Type B pancreatic cell (in vitro differentiated cells): ENCODE results near the gene LEMD2. TPM values are rescaled to one million over a fixed set of nuclear protein-coding genes. Genes with fewer than 3 reads are reported as not detected.

Source experiments
- DNase-seq: peaks from one replicate; pipeline ENCODE4 v3.0.0; 2021; ENCODE audit warnings: mixed read lengths; ENCODE audit not compliant: unreplicated experiment; ENCODE audit errors: extremely low spot score
- H3K27ac Mint-ChIP-seq: 2 replicates; pipeline ENCODE4 v1.8.0; 2021; ENCODE audit warnings: mild to moderate bottlenecking, mixed read lengths
- H3K27me3 Mint-ChIP-seq: 2 replicates; pipeline ENCODE4 v1.8.0; 2021; ENCODE audit warnings: mixed read lengths
- H3K36me3 Mint-ChIP-seq: 2 replicates; pipeline ENCODE4 v1.8.0; 2021; ENCODE audit warnings: mixed read lengths
- H3K4me1 Mint-ChIP-seq: one replicate; pipeline ENCODE4 v1.8.0; 2021; ENCODE audit warnings: mixed read lengths; ENCODE audit not compliant: unreplicated experiment
- H3K4me3 Mint-ChIP-seq: 2 replicates; pipeline ENCODE4 v1.8.0; 2021; ENCODE audit warnings: mild to moderate bottlenecking, mixed read lengths
- H3K9me3 Mint-ChIP-seq: 2 replicates; pipeline ENCODE4 v1.8.0; 2021; ENCODE audit warnings: mixed read lengths
- total RNA-seq: library from RNA; stranded (reverse); gene quantifications from 2 replicates; pipeline ENCODE4 v1.2.1, GENCODE V29; 2021; ENCODE audit warnings: low replicate concordance
- TF ChIP-seq, protein P1 (sequence below): fragments of 200-600 bp; sonication (generic); conservative IDR thresholded peaks from 2 replicates; pipeline ENCODE4 v1.5.0; 2021; ENCODE audit warnings: antibody characterized with exemption, mild to moderate bottlenecking

The LEMD2 gene
- total RNA-seq, 1 donor from 2014 or later = 64.7 TPM

DNA sequence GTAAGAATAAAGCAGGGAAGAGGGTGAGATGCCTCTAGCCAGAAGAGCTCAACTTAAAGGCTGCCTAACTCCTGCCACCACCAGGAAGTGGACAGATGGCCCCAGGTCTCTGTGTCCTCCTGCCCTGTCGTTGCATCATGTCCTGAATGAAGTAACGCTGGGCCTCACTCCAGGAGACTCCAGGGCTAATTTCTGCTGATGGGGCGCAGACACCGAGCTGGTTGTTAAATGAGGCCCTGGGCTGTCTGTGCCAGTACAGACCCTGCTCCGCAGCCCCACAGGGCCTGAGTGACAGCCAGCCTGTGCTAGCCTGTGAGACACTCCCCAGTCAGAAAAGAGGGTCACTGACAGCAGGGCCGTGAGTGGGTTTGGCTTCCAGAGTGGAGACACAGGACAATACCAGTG lies 48.7 kb downstream of the LEMD2 start:
- H3K4me1 Mint-ChIP-seq = peaks cover 23% of the 10 kb centered on the region
- TF ChIP-seq, protein P1, sequence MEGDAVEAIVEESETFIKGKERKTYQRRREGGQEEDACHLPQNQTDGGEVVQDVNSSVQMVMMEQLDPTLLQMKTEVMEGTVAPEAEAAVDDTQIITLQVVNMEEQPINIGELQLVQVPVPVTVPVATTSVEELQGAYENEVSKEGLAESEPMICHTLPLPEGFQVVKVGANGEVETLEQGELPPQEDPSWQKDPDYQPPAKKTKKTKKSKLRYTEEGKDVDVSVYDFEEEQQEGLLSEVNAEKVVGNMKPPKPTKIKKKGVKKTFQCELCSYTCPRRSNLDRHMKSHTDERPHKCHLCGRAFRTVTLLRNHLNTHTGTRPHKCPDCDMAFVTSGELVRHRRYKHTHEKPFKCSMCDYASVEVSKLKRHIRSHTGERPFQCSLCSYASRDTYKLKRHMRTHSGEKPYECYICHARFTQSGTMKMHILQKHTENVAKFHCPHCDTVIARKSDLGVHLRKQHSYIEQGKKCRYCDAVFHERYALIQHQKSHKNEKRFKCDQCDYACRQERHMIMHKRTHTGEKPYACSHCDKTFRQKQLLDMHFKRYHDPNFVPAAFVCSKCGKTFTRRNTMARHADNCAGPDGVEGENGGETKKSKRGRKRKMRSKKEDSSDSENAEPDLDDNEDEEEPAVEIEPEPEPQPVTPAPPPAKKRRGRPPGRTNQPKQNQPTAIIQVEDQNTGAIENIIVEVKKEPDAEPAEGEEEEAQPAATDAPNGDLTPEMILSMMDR = no peak

DNA sequence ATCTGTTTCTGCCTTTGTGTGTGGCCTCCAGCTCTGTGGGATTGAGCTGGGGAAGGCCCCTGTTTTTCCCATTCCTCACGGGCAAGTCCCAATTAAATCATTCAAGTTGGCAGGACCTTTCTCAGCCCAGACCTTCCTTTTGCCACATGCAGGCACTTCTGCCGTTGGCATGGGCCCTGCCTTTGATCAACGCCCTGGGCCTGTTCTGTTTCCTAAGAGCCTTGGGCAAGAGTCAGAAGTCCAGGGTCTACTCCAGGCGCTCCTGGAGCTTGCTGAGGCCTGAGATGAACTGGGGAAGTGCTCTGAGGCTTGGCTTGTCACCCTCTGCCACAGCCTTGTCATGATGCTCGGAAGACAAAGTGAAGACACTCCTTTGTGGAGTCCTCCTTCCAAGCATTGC lies 49.4 kb downstream of the LEMD2 start:
- H3K27me3 Mint-ChIP-seq = no peaks in the 10 kb centered on the region
- H3K4me3 Mint-ChIP-seq = no peak overlapping the region
- no peak overlapping the region for H3K27ac Mint-ChIP-seq
- H3K36me3 Mint-ChIP-seq = no peaks in the 10 kb centered on the region
- peaks cover 19% of the 10 kb centered on the region for H3K4me1 Mint-ChIP-seq
- no peak for DNase-seq
- no peaks in the 10 kb centered on the region for H3K9me3 Mint-ChIP-seq
- TF ChIP-seq, protein P1 = no peak

More for the DNA sequence above, 48.7 kb downstream of the LEMD2 start:
- no peak for DNase-seq
- H3K27me3 Mint-ChIP-seq = no peaks in the 10 kb centered on the region
- H3K9me3 Mint-ChIP-seq = no peaks in the 10 kb centered on the region
- no peak overlapping the region for H3K27ac Mint-ChIP-seq
- H3K4me3 Mint-ChIP-seq = no peak overlapping the region
- H3K36me3 Mint-ChIP-seq = no peaks in the 10 kb centered on the region

DNA sequence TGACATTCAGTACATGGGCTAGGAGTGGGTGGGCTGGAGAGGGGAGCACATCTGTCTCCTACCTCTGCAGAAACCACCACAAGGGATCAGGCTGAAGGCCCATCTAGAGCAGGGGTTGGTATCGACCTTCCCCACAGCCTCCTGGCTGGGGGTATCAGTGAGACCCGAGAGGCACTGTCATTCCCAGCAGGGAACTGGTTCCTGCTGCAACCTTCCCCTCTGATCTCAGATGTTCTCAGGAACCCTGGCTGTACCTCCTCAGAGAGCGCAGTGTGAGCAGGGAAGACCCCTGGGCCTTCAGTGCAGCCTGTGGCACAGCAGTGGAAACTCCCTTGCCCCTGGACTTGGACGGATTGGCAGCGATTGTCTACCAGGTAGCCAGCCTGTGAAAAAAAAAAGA lies 50.1 kb downstream of the LEMD2 start:
- no peaks in the 10 kb centered on the region for H3K9me3 Mint-ChIP-seq
- no peaks in the 10 kb centered on the region for H3K27me3 Mint-ChIP-seq
- H3K4me3 Mint-ChIP-seq = no peak overlapping the region
- no peak overlapping the region for H3K27ac Mint-ChIP-seq
- TF ChIP-seq, protein P1 = no peak
- no peak for DNase-seq
- no peaks in the 10 kb centered on the region for H3K36me3 Mint-ChIP-seq
- H3K4me1 Mint-ChIP-seq = peaks cover 14% of the 10 kb centered on the region

DNA sequence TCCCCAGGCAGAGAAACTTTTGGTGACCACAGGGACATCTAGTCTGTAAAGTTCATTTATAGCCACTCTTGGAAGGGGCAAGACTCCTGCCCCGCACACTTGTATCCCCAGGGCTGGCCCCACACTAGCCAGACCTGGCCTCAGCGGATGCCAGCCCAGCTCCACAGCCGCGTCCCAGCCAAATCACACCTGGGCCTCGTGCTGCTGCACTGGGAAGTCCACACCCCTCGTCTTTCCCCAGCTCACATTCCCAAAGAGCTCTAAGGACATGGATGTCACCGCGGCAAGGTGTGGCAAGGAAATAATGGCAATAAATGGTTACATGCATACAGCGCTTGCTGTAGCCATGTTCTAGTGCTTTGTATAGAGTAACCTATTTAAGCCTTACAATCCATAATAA lies 50.8 kb downstream of the LEMD2 start:
- Mint-ChIP-seq H3K4me3 (no peak overlapping the region), H3K27ac (no peak overlapping the region), H3K4me1 (peaks cover 15% of the 10 kb centered on the region), H3K27me3 (no peaks in the 10 kb centered on the region), H3K36me3 (no peaks in the 10 kb centered on the region), H3K9me3 (no peaks in the 10 kb centered on the region)
- TF ChIP-seq, protein P1 = no peak
- DNase-seq = no peak

DNA sequence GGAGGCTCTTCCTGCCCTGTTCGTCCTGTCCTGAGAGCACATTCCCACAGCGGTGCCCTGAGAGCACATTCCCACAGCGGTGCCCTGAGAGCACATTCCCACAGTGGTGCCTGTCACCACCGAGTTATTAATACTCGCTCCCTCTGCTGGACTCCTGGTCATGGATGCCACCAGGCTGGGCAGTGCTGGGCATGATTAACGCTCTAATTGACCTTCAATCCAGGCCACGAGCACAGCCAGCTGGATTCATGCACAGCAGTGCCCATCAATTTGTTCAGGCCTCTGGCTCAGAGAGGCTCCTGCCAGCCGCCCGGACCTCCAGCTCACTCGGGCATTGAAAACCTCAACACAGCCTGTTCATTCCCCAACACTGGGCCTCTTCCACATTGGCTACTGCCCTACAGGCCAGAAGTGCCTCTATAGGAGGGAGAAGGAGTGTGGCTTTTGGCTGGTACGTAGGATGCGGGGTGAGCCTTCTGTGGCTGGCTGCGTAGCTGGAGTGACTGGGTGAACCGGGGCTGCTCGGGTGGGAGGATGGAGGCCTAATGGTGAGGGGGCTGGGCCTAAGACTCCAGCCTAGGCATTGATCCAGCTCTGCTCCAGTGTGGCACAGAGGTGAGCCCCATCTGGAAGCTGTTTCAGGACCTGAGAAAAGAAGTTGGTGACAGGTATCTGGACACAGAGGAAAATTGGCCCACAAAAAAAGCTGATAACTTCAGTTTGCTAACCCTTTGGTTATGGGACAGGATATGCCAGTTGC lies 51.5 kb downstream of the LEMD2 start:
- Mint-ChIP-seq H3K27ac (no peak overlapping the region), H3K27me3 (no peaks in the 10 kb centered on the region), H3K36me3 (no peaks in the 10 kb centered on the region), H3K4me3 (no peak overlapping the region), H3K4me1 (peaks cover 13% of the 10 kb centered on the region), H3K9me3 (no peaks in the 10 kb centered on the region)
- TF ChIP-seq, protein P1 = no peak
- DNase-seq = no peak
